GM12878 (cell line): ENCODE results near the gene PHLPP1. TPM values are rescaled to one million over a fixed set of nuclear protein-coding genes. Genes with fewer than 3 reads are reported as not detected.

Source experiments
- ATAC-seq: fragments of 200-7000 bp; cut with Tn5 transposase; 3 replicates; pipeline ENCODE4 v1.9.1; 2020; ENCODE audit warnings: mild to moderate bottlenecking, moderate library complexity
- BruUV-seq: library from RNA; stranded (reverse); fragments of 400-500 nt; replicated peaks from 2 replicates; lab custom pipeline; 2021; lab: Mats Ljungman, UMichigan
- CTCF ChIA-PET: fragments of 300-600 bp; sonication (Branson Sonifier 250); formaldehyde crosslinking; extraction: SDS; loops from one replicate; lab custom pipeline; 2021; ENCODE audit warnings: inconsistent platforms; lab: Yijun Ruan, JAX
- POLR2A ChIA-PET: fragments of 350-600 bp; formaldehyde crosslinking; extraction: SDS; loops from one replicate; lab custom pipeline; 2021; ENCODE audit warnings: inconsistent platforms; lab: Charles Lee
- RAD21 ChIA-PET: fragments of 300-600 bp; sonication (Branson Sonifier 250); formaldehyde crosslinking; loops from one replicate; lab custom pipeline; 2023; ENCODE audit warnings: antibody characterized with exemption; ENCODE audit not compliant: unreplicated experiment; lab: Charles Lee
- SMC1A ChIA-PET: fragments of 300-600 bp; sonication (Branson Sonifier 250); formaldehyde crosslinking; loops from one replicate; lab custom pipeline; 2023; ENCODE audit not compliant: unreplicated experiment, uncharacterized antibody; lab: Charles Lee
- DNase-seq: peaks from one replicate; pipeline ENCODE4 v3.0.0-alpha.2; 2011; ENCODE audit warnings: low read depth, low spot score
- FAIRE-seq: peaks from 3 replicates; lab custom pipeline; 2011; peaks lifted over from hg19 to GRCh38; lab: Jason Lieb, UNC
- H2AFZ ChIP-seq: 2 replicates; pipeline ENCODE4 v1.6.0; 2011; ENCODE audit warnings: low read depth, low read length, control low read depth; ENCODE audit not compliant: control insufficient read depth
- H3K27ac ChIP-seq: 2 replicates; pipeline ENCODE4 v1.5.1; 2011; ENCODE audit warnings: control low read depth; ENCODE audit not compliant: control insufficient read depth, insufficient read depth
- H3K27me3 ChIP-seq, 2 experiments: replicated peaks in 1 of 2; 2 replicates each; pipeline versions ENCODE4 v1.6.0 to v1.6.1; 2011; ENCODE audit warnings: low read length in 1 of 2; ENCODE audit not compliant: control insufficient read depth in 2 of 2, insufficient read depth in 2 of 2
- H3K36me3 ChIP-seq, 2 experiments: 2 replicates each; pipeline ENCODE4 v1.5.1; 2011; ENCODE audit warnings: low read length in 1 of 2; ENCODE audit not compliant: control insufficient read depth in 2 of 2, insufficient read depth in 2 of 2
- H3K4me1 ChIP-seq: 2 replicates; pipeline ENCODE4 v1.6.1; 2011; ENCODE audit warnings: mild to moderate bottlenecking, low read length, moderate library complexity, mixed read lengths; ENCODE audit not compliant: control insufficient read depth, insufficient read depth
- H3K4me2 ChIP-seq: 2 replicates; pipeline ENCODE4 v1.6.0; 2011; ENCODE audit warnings: control low read depth; ENCODE audit not compliant: control insufficient read depth, insufficient read depth
- H3K4me3 ChIP-seq: fragments of 200-600 bp; sonication (generic); 2 replicates; pipeline ENCODE4 v1.5.1; 2016
- H3K79me2 ChIP-seq: 2 replicates; pipeline ENCODE4 v1.6.0; 2011; ENCODE audit warnings: low read length; ENCODE audit not compliant: control insufficient read depth, insufficient read depth
- H3K9ac ChIP-seq: 2 replicates; pipeline ENCODE4 v1.8.0; 2011; ENCODE audit warnings: low read length, control low read depth, mixed read lengths; ENCODE audit not compliant: control insufficient read depth, insufficient read depth
- H3K9me3 ChIP-seq: replicated peaks from 3 replicates; pipeline ENCODE4 v1.5.1; 2011; ENCODE audit warnings: mild to moderate bottlenecking, low read length; ENCODE audit not compliant: control insufficient read depth, insufficient read depth
- H4K20me1 ChIP-seq: 2 replicates; pipeline ENCODE4 v1.6.0; 2011; ENCODE audit not compliant: control insufficient read depth, insufficient read depth
- BCL11A ChIP-seq: IDR thresholded peaks from 2 replicates; pipeline ENCODE4 v1.6.1; 2011; ENCODE audit warnings: low read depth, low read length
- BCL3 ChIP-seq: IDR thresholded peaks from 2 replicates; pipeline ENCODE4 v1.6.1; 2011; ENCODE audit warnings: borderline replicate concordance, low read depth, mild to moderate bottlenecking, moderate library complexity, low read length; ENCODE audit not compliant: insufficient read depth, poor library complexity, severe bottlenecking
- BHLHE40 ChIP-seq, 2 experiments: fragments of 450-650 bp in 1 of 2; IDR thresholded peaks; 2 replicates each; pipeline ENCODE4 v1.6.1; 2011 to 2017; ENCODE audit warnings: low read depth in 2 of 2, borderline replicate concordance in 1 of 2, improper control_type of control experiment in 1 of 2, low read length in 1 of 2, mild to moderate bottlenecking in 1 of 2
- CREM ChIP-seq: IDR thresholded peaks from 2 replicates; pipeline ENCODE4 v1.6.1; 2014; ENCODE audit warnings: antibody characterized with exemption, low read depth
- GATAD2B ChIP-seq: fragments of 450-650 bp; conservative IDR thresholded peaks from 2 replicates; pipeline ENCODE4 v1.6.1; 2017; ENCODE audit warnings: low read depth, mild to moderate bottlenecking, moderate library complexity
- HCFC1 ChIP-seq: fragments of 150-350 bp; IDR thresholded peaks from 2 replicates; pipeline ENCODE4 v1.6.1; 2014; ENCODE audit warnings: low read length
- IKZF2 ChIP-seq, 2 experiments: fragments of 450-650 bp; IDR thresholded peaks; 2 replicates each; pipeline ENCODE4 v1.6.1; 2017; ENCODE audit warnings: mild to moderate bottlenecking in 2 of 2, moderate library complexity in 2 of 2
- IRF5 ChIP-seq: fragments of 450-650 bp; IDR thresholded peaks from 2 replicates; pipeline ENCODE4 v1.6.1; 2017; ENCODE audit warnings: borderline replicate concordance
- RAD21 ChIP-seq: IDR thresholded peaks from 2 replicates; pipeline ENCODE4 v1.6.1; 2011; ENCODE audit warnings: mild to moderate bottlenecking, low read depth, low read length, moderate library complexity; ENCODE audit not compliant: insufficient read depth
- SIN3A ChIP-seq: IDR thresholded peaks from 2 replicates; pipeline ENCODE4 v1.6.1; 2012; ENCODE audit warnings: low read depth, low read length, improper control_type of control experiment
- SIX5 ChIP-seq: IDR thresholded peaks from 2 replicates; pipeline ENCODE4 v1.6.1; 2011; ENCODE audit warnings: mild to moderate bottlenecking, low read depth, low read length, moderate library complexity; ENCODE audit not compliant: severe bottlenecking
- SREBF2 ChIP-seq: IDR thresholded peaks from 2 replicates; pipeline ENCODE4 v1.6.1; 2012; ENCODE audit warnings: mild to moderate bottlenecking, low read length
- YBX1 ChIP-seq: fragments of 450-650 bp; IDR thresholded peaks from 2 replicates; pipeline ENCODE4 v1.6.1; 2016; ENCODE audit warnings: antibody characterized with exemption
- WGBS: methylation state at CpG from one replicate; pipeline ENCODE4 v1.1.6; 2016; ENCODE audit warnings: low lambda C conversion rate; ENCODE audit not compliant: insufficient replicate concordance, insufficient coverage; ENCODE audit errors: missing lambda C conversion rate; 5-methylcytosine and 5-hydroxymethylcytosine counted together
- in situ Hi-C: fragments of 300-500 bp; cut with MboI; formaldehyde crosslinking; loops from 9 replicates; pipeline ENCODE4 v1.14.3; 2018; ENCODE audit warnings: mixed read lengths
- intact Hi-C: fragments of 100-400 bp; cut with micrococcal nuclease; formaldehyde crosslinking; loops from one replicate; pipeline ENCODE4 v1.14.2; 2022; ENCODE audit not compliant: unreplicated experiment
- polyA plus RNA-seq, 11 experiments: library from polyadenylated mRNA; depleted of rRNA in 4 of 11; unstranded in 6 of 11; stranded (reverse) in 5 of 11; fragments of >200 nt; fragmentation: Nextera tagmentation in 4 of 11; fragmentation: Illumina TruSeq in 1 of 11; extraction: Ambion mirVana in 4 of 11; extraction: Trizol in 1 of 11; gene quantifications; 1 replicate in 1 of 11; 2 replicates in 10 of 11; pipeline versions ENCODE4 v1.2.1 to v1.2.3, GENCODE V29; 2011 to 2016; ENCODE audit warnings: inconsistent platforms in 2 of 11, missing spikeins in 2 of 11, low read depth in 1 of 11
- total RNA-seq, 4 experiments: library from RNA; depleted of rRNA in 3 of 4; stranded (reverse); fragments of >200 nt in 3 of 4; fragmentation: Illumina TruSeq in 1 of 4; extraction: Trizol in 1 of 4; gene quantifications; 2 replicates each; pipeline versions ENCODE4 v1.2.1 to v1.2.3, GENCODE V29; 2013 to 2021

The PHLPP1 gene
- total and polyA plus RNA-seq, 10 of the 15 experiments (the other 5 are each of a cell fraction or from before 2014, with no cell fraction given), result 0.42 to 7.0 (median 1.9) TPM

- Histone ChIP-seq H3K4me3 (no peak overlapping the region), H3K79me2 (no peaks in the 10 kb centered on the region), H3K27me3 (no peaks in the 10 kb centered on the region), H3K27ac (no peak overlapping the region), H3K9ac (no peak overlapping the region), H4K20me1 (no peaks in the 10 kb centered on the region; the same call in 1 of the 2 replicates)
- DNase-seq (no peak), ATAC-seq (no peak)
- POLR2A ChIA-PET, result no interaction called here
- CTCF ChIA-PET, result interaction anchor here (1.2 to 1.3 kb wide), 2 partner anchors 9 to 466 kb away, joined by 3 read pairs; no protein-coding TSS in a partner anchor
- BruUV-seq, result no TSS peak
- SMC1A ChIA-PET, result interaction anchor here (0.9 kb wide), 1 partner anchor 34 kb away, joined by 9 read pairs; no protein-coding TSS in a partner anchor
- in situ Hi-C loops, result no loop called here
- RAD21 ChIA-PET, result no interaction called here
- intact Hi-C loops, result no loop called here
- TF ChIP-seq RAD21 (no peak), BCL3 (peak; percentile 33)
- TF ChIP-seq, all 136 proteins: peak for 1
- Histone ChIP-seq H3K9me3 (no peaks in the 10 kb centered on the region), H3K36me3 (peaks cover 0 to 4% of the 10 kb centered on the region in 2 experiments; a peak in 2 of 4 replicates), H2AFZ (no peak overlapping the region), H3K4me2 (no peak overlapping the region), H3K4me1 (no peaks in the 10 kb centered on the region)
- 88% methylated on average over 1 of the region's 1 CpG for WGBS
- FAIRE-seq, result no peak
Observed at GRCh38 chr18:62973689-62974088, 258.3 kb downstream of the PHLPP1 start.

GRCh38 chr18:62974388-62974787 is 259.0 kb downstream of the PHLPP1 start:
- no peaks in the 10 kb centered on the region; the same call in 1 of the 2 replicates for H4K20me1 ChIP-seq
- no peak overlapping the region for H3K9ac ChIP-seq
- no peak overlapping the region for H3K27ac ChIP-seq
- no peak for ATAC-seq
- POLR2A ChIA-PET, result no interaction called here
- H2AFZ ChIP-seq, result no peak overlapping the region
- TF ChIP-seq IRF5, result no peak
- TF ChIP-seq SIX5, result no peak
- no peak for TF ChIP-seq YBX1
- TF ChIP-seq GATAD2B, result no peak
- TF ChIP-seq CREM, result no peak
- TF ChIP-seq BHLHE40 (IDR thresholded peaks at IDR 0.05; ENCODE audit: borderline replicate concordance in 1 of 2, low read depth in 2 of 2, low read length in 1 of 2), result no peak
- TF ChIP-seq BCL11A, result no peak
- no peak for TF ChIP-seq SREBF2
- no peak for TF ChIP-seq SIN3A
- no peak for TF ChIP-seq IKZF2 (IDR thresholded peaks at IDR 0.05)
- no peak for TF ChIP-seq HCFC1
- no peaks in the 10 kb centered on the region for H3K9me3 ChIP-seq
- in situ Hi-C loops, result no loop called here
- SMC1A ChIA-PET, result no interaction called here
- no peak overlapping the region for H3K4me2 ChIP-seq
- no TSS peak for BruUV-seq
- FAIRE-seq, result no peak
- H3K36me3 ChIP-seq, result peaks cover 0 to 7% of the 10 kb centered on the region in 2 experiments; a peak in 2 of 4 replicates
- DNase-seq, result no peak
- no peaks in the 10 kb centered on the region for H3K27me3 ChIP-seq
- RAD21 ChIA-PET, result no interaction called here
- no peaks in the 10 kb centered on the region for H3K4me1 ChIP-seq
- H3K4me3 ChIP-seq, result no peak overlapping the region
- CTCF ChIA-PET, result interaction anchor here (0.6 to 1.3 kb wide), 3 partner anchors 16 to 465 kb away, joined by 3 read pairs; no protein-coding TSS in a partner anchor
- H3K79me2 ChIP-seq, result no peaks in the 10 kb centered on the region
- intact Hi-C loops, result no loop called here
- WGBS, result 21% methylated on average over 3 of the region's 3 CpGs
